ENCODE results near the gene KRTAP10-1.

KRTAP10-1 gene

GRCh38 chr21:44510508-44511218, 29.3 kb downstream of the KRTAP10-1 start:
- no peak overlapping the region for H3K4me3 ChIP-seq (ENCODE audit: low read depth, low read length)

DNA sequence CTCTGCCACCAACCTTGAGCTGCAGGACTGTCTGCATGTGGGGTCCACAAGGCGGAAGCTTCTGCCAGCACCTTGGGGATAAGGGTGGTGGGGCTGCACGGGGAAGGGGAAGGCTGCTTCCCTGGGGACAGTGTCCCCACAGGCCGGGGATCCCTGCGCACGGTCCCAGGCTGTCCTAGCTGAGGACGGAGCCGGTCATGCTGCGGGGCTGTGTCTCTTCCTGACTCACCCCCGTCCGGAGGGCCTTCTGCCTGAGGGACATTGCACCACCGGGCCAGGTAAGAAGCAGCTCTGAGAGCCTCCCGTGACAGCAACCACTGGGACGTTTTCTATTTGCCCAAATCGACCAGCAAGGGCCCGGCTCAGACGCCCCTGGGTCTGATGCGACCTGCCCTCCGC, 29.9 kb downstream of the KRTAP10-1 start:
- no peak overlapping the region for H3K4me3 ChIP-seq (ENCODE audit: low read depth, low read length)
- TF ChIP-seq, protein P1, sequence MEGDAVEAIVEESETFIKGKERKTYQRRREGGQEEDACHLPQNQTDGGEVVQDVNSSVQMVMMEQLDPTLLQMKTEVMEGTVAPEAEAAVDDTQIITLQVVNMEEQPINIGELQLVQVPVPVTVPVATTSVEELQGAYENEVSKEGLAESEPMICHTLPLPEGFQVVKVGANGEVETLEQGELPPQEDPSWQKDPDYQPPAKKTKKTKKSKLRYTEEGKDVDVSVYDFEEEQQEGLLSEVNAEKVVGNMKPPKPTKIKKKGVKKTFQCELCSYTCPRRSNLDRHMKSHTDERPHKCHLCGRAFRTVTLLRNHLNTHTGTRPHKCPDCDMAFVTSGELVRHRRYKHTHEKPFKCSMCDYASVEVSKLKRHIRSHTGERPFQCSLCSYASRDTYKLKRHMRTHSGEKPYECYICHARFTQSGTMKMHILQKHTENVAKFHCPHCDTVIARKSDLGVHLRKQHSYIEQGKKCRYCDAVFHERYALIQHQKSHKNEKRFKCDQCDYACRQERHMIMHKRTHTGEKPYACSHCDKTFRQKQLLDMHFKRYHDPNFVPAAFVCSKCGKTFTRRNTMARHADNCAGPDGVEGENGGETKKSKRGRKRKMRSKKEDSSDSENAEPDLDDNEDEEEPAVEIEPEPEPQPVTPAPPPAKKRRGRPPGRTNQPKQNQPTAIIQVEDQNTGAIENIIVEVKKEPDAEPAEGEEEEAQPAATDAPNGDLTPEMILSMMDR (IDR thresholded peaks at IDR 0.05; ENCODE audit: low read depth, low read length), result no peak

More at GRCh38 chr21:44510508-44511218, 29.3 kb downstream of the KRTAP10-1 start:
- TF ChIP-seq, protein P1 (IDR thresholded peaks at IDR 0.05; ENCODE audit: low read depth, low read length), result peak; percentile 63

- no peak overlapping the region for H3K4me3 ChIP-seq (ENCODE audit: low read depth, low read length)
- TF ChIP-seq, protein P1 (IDR thresholded peaks at IDR 0.05; ENCODE audit: low read depth, low read length), result no peak
Observed at GRCh38 chr21:44509539-44509938, 30.5 kb downstream of the KRTAP10-1 start.

- TF ChIP-seq, protein P1 (IDR thresholded peaks at IDR 0.05; ENCODE audit: low read depth, low read length), result no peak
Observed at GRCh38 chr21:44508711-44509445, 31.1 kb downstream of the KRTAP10-1 start.

DNA sequence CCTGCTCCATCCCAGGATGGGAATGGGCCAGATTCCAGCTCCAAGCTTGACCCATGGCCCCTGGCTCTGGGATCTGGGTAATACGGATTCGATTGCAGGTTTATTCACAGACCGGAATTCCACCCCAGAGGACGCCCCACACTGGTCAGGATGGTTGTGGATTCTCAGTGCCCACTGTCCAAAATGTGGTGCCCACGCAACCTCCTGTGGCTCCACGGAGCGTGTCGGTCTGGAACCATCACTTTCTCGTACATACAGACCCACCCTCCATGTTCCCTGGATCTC, 31.6 kb downstream of the KRTAP10-1 start:
- no peak overlapping the region for H3K4me3 ChIP-seq (ENCODE audit: low read depth, low read length)
- TF ChIP-seq, protein P1 (IDR thresholded peaks at IDR 0.05; ENCODE audit: low read depth, low read length), result no peak

More at GRCh38 chr21:44508711-44509445, 31.1 kb downstream of the KRTAP10-1 start:
- no peak overlapping the region for H3K4me3 ChIP-seq (ENCODE audit: low read depth, low read length)

- no peak overlapping the region for H3K4me3 ChIP-seq (ENCODE audit: low read depth, low read length)
- TF ChIP-seq, protein P1 (IDR thresholded peaks at IDR 0.05; ENCODE audit: low read depth, low read length), result no peak
Observed at GRCh38 chr21:44507673-44508425, 32.1 kb downstream of the KRTAP10-1 start.

All from WI38 (cell line).